Measurements from ENCODE around the gene PLD2. TPM values are rescaled to one million over a fixed set of nuclear protein-coding genes. Genes with fewer than 3 reads are reported as not detected.

Gene PLD2
- total and polyA plus RNA-seq, 7 experiments from 2014 or later, result 1.5 to 42.7 (median 25.2) TPM

GRCh38 chr17:4870855-4871254 is 63.9 kb downstream of the PLD2 start:
- ChIA-PET CTCF (interaction anchor here (0.6 kb wide), 1 partner anchor 21 kb away, joined by 3 read pairs; no protein-coding TSS in a partner anchor), POLR2A (no interaction called here)
- H3K27ac ChIP-seq (ENCODE audit: low read depth, low read length), result no peak overlapping the region
- H3K36me3 ChIP-seq (ENCODE audit: control insufficient read depth in 2 of 3, insufficient read depth in 3 of 3, low read length in 3 of 3), result peaks cover 0 to 7% (median 0%) of the 10 kb centered on the region in 3 experiments
- H3K36me3 Mint-ChIP-seq, result peaks cover 0 to 16% (median 8%) of the 10 kb centered on the region in 5 donors
- DNase-seq, result no peak
- intact Hi-C loops (cut with micrococcal nuclease), result no loop called here
- H3K4me1 ChIP-seq (ENCODE audit: control insufficient read depth in 2 of 2, insufficient read depth in 2 of 2, low read length in 2 of 2), result no peaks in the 10 kb centered on the region
- no peak for ATAC-seq
- H3K27me3 ChIP-seq (ENCODE audit: control insufficient read depth in 2 of 2, insufficient read depth in 2 of 2, low read length in 2 of 2), result no peaks in the 10 kb centered on the region
- no peak overlapping the region for H3K4me3 ChIP-seq (ENCODE audit: low read length)
- peak overlapping the region in 1 of 9 donors; percentile 58 for H3K27ac Mint-ChIP-seq
- H3K9me3 ChIP-seq (ENCODE audit: control insufficient read depth in 2 of 3, low read length in 3 of 3), result no peaks in the 10 kb centered on the region
- H3K9me3 Mint-ChIP-seq, result no peaks in the 10 kb centered on the region
- peaks cover 4 to 14% (median 11%) of the 10 kb centered on the region in 7 donors for H3K4me1 Mint-ChIP-seq
- no peaks in the 10 kb centered on the region for H3K27me3 Mint-ChIP-seq
- H3K4me3 Mint-ChIP-seq, result no peak overlapping the region

- H3K36me3 ChIP-seq (ENCODE audit: control insufficient read depth in 2 of 3, insufficient read depth in 3 of 3, low read length in 3 of 3), result peaks cover 0 to 12% (median 0%) of the 10 kb centered on the region in 3 experiments
- intact Hi-C loops (cut with micrococcal nuclease), result no loop called here
- peaks cover 4 to 17% (median 10%) of the 10 kb centered on the region in 7 donors for H3K4me1 Mint-ChIP-seq
- H3K27ac ChIP-seq (ENCODE audit: low read depth, low read length), result no peak overlapping the region
- H3K27me3 Mint-ChIP-seq, result no peaks in the 10 kb centered on the region
- H3K36me3 Mint-ChIP-seq, result peaks cover 0 to 17% (median 8%) of the 10 kb centered on the region in 5 donors
- H3K4me1 ChIP-seq (ENCODE audit: control insufficient read depth in 2 of 2, insufficient read depth in 2 of 2, low read length in 2 of 2), result no peaks in the 10 kb centered on the region
- no peaks in the 10 kb centered on the region for H3K9me3 Mint-ChIP-seq
- H3K27me3 ChIP-seq (ENCODE audit: control insufficient read depth in 2 of 2, insufficient read depth in 2 of 2, low read length in 2 of 2), result no peaks in the 10 kb centered on the region
- H3K9me3 ChIP-seq (ENCODE audit: control insufficient read depth in 2 of 3, low read length in 3 of 3), result no peaks in the 10 kb centered on the region
- CTCF ChIA-PET, result no interaction called here
- H3K27ac Mint-ChIP-seq, result peak overlapping the region in 4 of 9 donors; percentile 20 to 74 (median 39)
- POLR2A ChIA-PET, result no interaction called here
- ATAC-seq (no peak), DNase-seq (no peak)
- no peak overlapping the region for H3K4me3 Mint-ChIP-seq
- H3K4me3 ChIP-seq (ENCODE audit: low read length), result no peak overlapping the region
Observed at GRCh38 chr17:4872786-4873185, 65.8 kb downstream of the PLD2 start.

Other genes starting within 250 kb of the PLD2 start
- gene GGT6, start 246.6 kb upstream of the PLD2 start, total RNA-seq, result not detected
- not detected for gene GGT6, start 246.6 kb upstream of the PLD2 start, polyA plus RNA-seq
- gene SMTNL2, start 222.6 kb upstream of the PLD2 start, total RNA-seq, result not detected
- not detected for gene SMTNL2, start 222.6 kb upstream of the PLD2 start, polyA plus RNA-seq
- gene ALOX15, start 165.5 kb upstream of the PLD2 start, total RNA-seq, result under 1 TPM in 3 of 5 experiments, not detected in 2; 0.44 to 0.60 (median 0.50) TPM
- not detected for gene ALOX15, start 165.5 kb upstream of the PLD2 start, polyA plus RNA-seq
- gene PELP1, start 103.0 kb upstream of the PLD2 start, total RNA-seq, result 10 to 100 TPM; 41.4 to 80.4 (median 70.0) TPM
- 10 to 100 TPM; 11.6 to 13.2 TPM for gene PELP1, start 103.0 kb upstream of the PLD2 start, polyA plus RNA-seq
- gene ARRB2, start 96.5 kb upstream of the PLD2 start, total RNA-seq, result 100 to 1,000 TPM; 270 to 601 (median 377) TPM
- gene ARRB2, start 96.5 kb upstream of the PLD2 start, polyA plus RNA-seq, result 10 to 100 TPM; 34.8 to 35.0 TPM
- gene MED11, start 75.7 kb upstream of the PLD2 start, total RNA-seq, result 10 to 100 TPM; 10.4 to 32.0 (median 25.5) TPM
- 10 to 100 TPM; 43.2 to 73.9 TPM for gene MED11, start 75.7 kb upstream of the PLD2 start, polyA plus RNA-seq
- 1 to 10 TPM in 2 of 5 experiments, under 1 TPM in 2, not detected in 1; 0.22 to 5.2 (median 1.4) TPM for gene ZMYND15, start 67.3 kb upstream of the PLD2 start, total RNA-seq
- not detected for gene ZMYND15, start 67.3 kb upstream of the PLD2 start, polyA plus RNA-seq
- gene CXCL16, start 67.2 kb upstream of the PLD2 start, total RNA-seq, result 10 to 100 TPM in 2 of 5 experiments, 1 to 10 TPM in 3; 2.6 to 68.0 (median 3.4) TPM
- 1 to 10 TPM; 1.2 to 4.4 TPM for gene CXCL16, start 67.2 kb upstream of the PLD2 start, polyA plus RNA-seq
- not detected for gene TM4SF5, start 35.3 kb upstream of the PLD2 start, total RNA-seq
- gene TM4SF5, start 35.3 kb upstream of the PLD2 start, polyA plus RNA-seq, result not detected
- 1 to 10 TPM in 1 of 5 experiments, under 1 TPM in 1, not detected in 3; 0.66 to 3.0 TPM for gene VMO1, start 20.8 kb upstream of the PLD2 start, total RNA-seq
- not detected for gene VMO1, start 20.8 kb upstream of the PLD2 start, polyA plus RNA-seq
- under 1 TPM in 1 of 5 experiments, not detected in 4; 0.39 TPM for gene GLTPD2, start 18.2 kb upstream of the PLD2 start, total RNA-seq
- under 1 TPM in 1 of 2 donors, not detected in 1; 0.39 TPM for gene GLTPD2, start 18.2 kb upstream of the PLD2 start, polyA plus RNA-seq
- 100 to 1,000 TPM in 1 of 5 experiments, 10 to 100 TPM in 4; 42.3 to 133 (median 44.0) TPM for gene PSMB6, start 11.0 kb upstream of the PLD2 start, total RNA-seq
- gene PSMB6, start 11.0 kb upstream of the PLD2 start, polyA plus RNA-seq, result 100 to 1,000 TPM; 215 to 273 TPM
- gene MINK1, start 26.2 kb downstream of the PLD2 start, total RNA-seq, result 100 to 1,000 TPM in 4 of 5 experiments, 10 to 100 TPM in 1; 88.8 to 142 (median 125) TPM
- gene MINK1, start 26.2 kb downstream of the PLD2 start, polyA plus RNA-seq, result 10 to 100 TPM in 1 of 2 donors, 1 to 10 TPM in 1; 8.3 to 20.4 TPM
- 10 to 100 TPM in 2 of 5 experiments, 1 to 10 TPM in 2, under 1 TPM in 1; 0.82 to 37.2 (median 5.9) TPM for gene C17orf107, start 92.4 kb downstream of the PLD2 start, total RNA-seq
- 1 to 10 TPM in 1 of 2 donors, under 1 TPM in 1; 0.95 to 1.1 TPM for gene C17orf107, start 92.4 kb downstream of the PLD2 start, polyA plus RNA-seq
- 1 to 10 TPM in 3 of 5 experiments, under 1 TPM in 2; 0.34 to 6.5 (median 1.0) TPM for gene CHRNE, start 95.9 kb downstream of the PLD2 start, total RNA-seq
- gene CHRNE, start 95.9 kb downstream of the PLD2 start, polyA plus RNA-seq, result under 1 TPM in 1 of 2 donors, not detected in 1; 0.24 TPM
- 1 to 10 TPM in 1 of 5 experiments, not detected in 4; 1.6 TPM for gene GP1BA, start 125.1 kb downstream of the PLD2 start, total RNA-seq
- not detected for gene GP1BA, start 125.1 kb downstream of the PLD2 start, polyA plus RNA-seq
- gene SLC25A11, start 132.9 kb downstream of the PLD2 start, total RNA-seq, result 10 to 100 TPM; 27.0 to 82.6 (median 44.1) TPM
- 10 to 100 TPM; 57.8 to 86.8 TPM for gene SLC25A11, start 132.9 kb downstream of the PLD2 start, polyA plus RNA-seq
- 100 to 1,000 TPM in 4 of 5 experiments, 10 to 100 TPM in 1; 97.3 to 248 (median 148) TPM for gene RNF167, start 133.1 kb downstream of the PLD2 start, total RNA-seq
- 10 to 100 TPM; 25.3 to 28.0 TPM for gene RNF167, start 133.1 kb downstream of the PLD2 start, polyA plus RNA-seq
- 1,000 to 10,000 TPM in 1 of 5 experiments, 100 to 1,000 TPM in 4; 430 to 2,132 (median 445) TPM for gene PFN1, start 141.4 kb downstream of the PLD2 start, total RNA-seq
- 1,000 to 10,000 TPM; 1,617 to 1,727 TPM for gene PFN1, start 141.4 kb downstream of the PLD2 start, polyA plus RNA-seq
- gene ENO3, start 144.0 kb downstream of the PLD2 start, total RNA-seq, result 10 to 100 TPM; 21.5 to 56.3 (median 31.8) TPM
- 1 to 10 TPM in 1 of 2 donors, under 1 TPM in 1; 0.87 to 1.8 TPM for gene ENO3, start 144.0 kb downstream of the PLD2 start, polyA plus RNA-seq
- 10 to 100 TPM; 41.6 to 59.6 (median 42.6) TPM for gene SPAG7, start 160.7 kb downstream of the PLD2 start, total RNA-seq
- gene SPAG7, start 160.7 kb downstream of the PLD2 start, polyA plus RNA-seq, result 100 to 1,000 TPM in 1 of 2 donors, 10 to 100 TPM in 1; 96.9 to 119 TPM
- gene CAMTA2, start 180.5 kb downstream of the PLD2 start, total RNA-seq, result 10 to 100 TPM; 55.2 to 90.0 (median 64.1) TPM
- 10 to 100 TPM in 1 of 2 donors, 1 to 10 TPM in 1; 9.7 to 20.5 TPM for gene CAMTA2, start 180.5 kb downstream of the PLD2 start, polyA plus RNA-seq
- gene INCA1, start 190.4 kb downstream of the PLD2 start, total RNA-seq, result under 1 TPM in 4 of 5 experiments, not detected in 1; 0.38 to 0.42 (median 0.41) TPM
- not detected for gene INCA1, start 190.4 kb downstream of the PLD2 start, polyA plus RNA-seq
- gene KIF1C, start 190.8 kb downstream of the PLD2 start, total RNA-seq, result 10 to 100 TPM; 11.5 to 46.5 (median 21.0) TPM
- gene KIF1C, start 190.8 kb downstream of the PLD2 start, polyA plus RNA-seq, result 1 to 10 TPM; 3.0 to 3.4 TPM
- under 1 TPM in 4 of 5 experiments, not detected in 1; 0.16 to 0.44 (median 0.28) TPM for gene SLC52A1, start 228.3 kb downstream of the PLD2 start, total RNA-seq
- under 1 TPM in 1 of 2 donors, not detected in 1; 0.14 TPM for gene SLC52A1, start 228.3 kb downstream of the PLD2 start, polyA plus RNA-seq